GM12872 (cell line): ENCODE data around the gene IRS1.

Source experiments
- CTCF ChIP-seq: IDR thresholded peaks from 3 replicates; pipeline ENCODE4 v1.5.1; 2011; ENCODE audit warnings: low read depth, mild to moderate bottlenecking, low read length, moderate library complexity; ENCODE audit not compliant: insufficient read depth

IRS1 gene

GRCh38 chr2:226783885-226784284 lies 15.7 kb downstream of the IRS1 start:
- no peak for TF ChIP-seq CTCF

GRCh38 chr2:226782092-226782713 lies 17.4 kb downstream of the IRS1 start:
- no peak for TF ChIP-seq CTCF

- TF ChIP-seq CTCF: no peak
These were observed 19.2 kb downstream of the IRS1 start for GRCh38 chr2:226780431-226780830.

DNA sequence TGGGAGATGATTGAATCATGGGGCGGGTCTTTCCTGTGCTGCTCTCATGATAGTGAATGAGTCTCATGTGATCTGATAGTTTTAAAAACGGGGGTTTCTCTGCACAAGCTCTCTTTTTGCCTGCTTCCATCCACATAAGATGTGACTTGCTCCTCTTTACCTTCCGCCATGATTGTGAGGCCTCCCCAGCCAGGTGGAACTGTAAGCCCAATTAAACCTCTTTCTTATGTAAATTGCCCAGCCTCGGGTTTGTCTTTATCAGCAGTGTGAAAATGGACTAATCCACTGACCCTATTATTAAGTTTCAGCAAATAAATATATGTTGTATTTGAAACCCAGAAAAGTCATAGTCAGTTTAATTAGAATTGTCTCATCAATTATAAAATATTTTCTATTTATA lies 22.0 kb downstream of the IRS1 start:
- no peak for TF ChIP-seq CTCF

DNA sequence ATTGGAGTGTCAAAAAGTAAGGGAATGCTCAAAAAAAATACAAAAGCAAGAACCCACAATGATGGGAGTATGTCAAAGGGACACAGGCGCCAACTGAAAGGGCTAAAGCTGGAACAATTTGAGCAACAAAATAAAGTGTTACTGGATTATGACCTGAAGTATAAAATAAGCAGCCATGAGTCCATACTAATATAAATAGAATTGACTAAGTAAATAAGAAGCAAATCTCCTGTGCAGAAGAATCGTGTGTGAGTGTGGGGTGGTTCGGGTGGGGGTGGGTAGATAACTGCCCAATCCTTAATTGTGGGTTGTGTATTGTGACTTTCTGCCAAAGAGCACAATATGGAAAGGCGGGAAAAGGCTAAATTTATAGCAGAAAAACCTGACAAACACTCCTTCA lies 23.5 kb downstream of the IRS1 start:
- TF ChIP-seq CTCF: no peak

GRCh38 chr2:226775032-226775509 lies 24.5 kb downstream of the IRS1 start:
- TF ChIP-seq CTCF: no peak

GRCh38 chr2:226773291-226773690 lies 26.3 kb downstream of the IRS1 start:
- no peak for TF ChIP-seq CTCF
